K562 (cell line): ENCODE measurements around the gene C10orf105. TPM values are rescaled to one million over a fixed set of nuclear protein-coding genes. Genes with fewer than 3 reads are reported as not detected.

Experiments
- ATF4 ChIP-seq: fragments of 450-650 bp; formaldehyde crosslinking; IDR thresholded peaks from 2 replicates; pipeline ENCODE4 v1.4.0; 2022; ENCODE audit warnings: mild to moderate bottlenecking, moderate library complexity
- BRCA1 ChIP-seq, 2 experiments: fragments of 450-650 bp in 1 of 2; sonication (generic) in 1 of 2; formaldehyde crosslinking in 1 of 2; IDR thresholded peaks; 2 replicates each; pipeline versions ENCODE4 v1.5.0 to v1.6.1; 2017 to 2020; ENCODE audit warnings: mild to moderate bottlenecking in 1 of 2, missing genetic modification reagents in 1 of 2
- CREB3L1 ChIP-seq: fragments of 450-650 bp; IDR thresholded peaks from 2 replicates; pipeline ENCODE4 v1.6.1; 2014; ENCODE audit warnings: low read depth, mild to moderate bottlenecking, moderate library complexity, borderline replicate concordance
- CSDE1 ChIP-seq, 2 experiments: fragments of 450-650 bp; IDR thresholded peaks; 2 replicates each; pipeline ENCODE4 v1.6.1; 2016; ENCODE audit warnings: mild to moderate bottlenecking in 1 of 2
- E4F1 ChIP-seq: fragments of 250-450 bp; sonication (Bioruptor Pico); IDR thresholded peaks from 2 replicates; pipeline ENCODE4 v1.5.0; 2021; ENCODE audit warnings: mild to moderate bottlenecking, borderline replicate concordance
- KDM5B ChIP-seq: fragments of 200-600 bp; sonication (generic); IDR thresholded peaks from 2 replicates; pipeline ENCODE4 v1.6.1; 2012; ENCODE audit warnings: low read depth, mild to moderate bottlenecking, moderate library complexity, low read length, control low read depth, inconsistent platforms; ENCODE audit not compliant: insufficient replicate concordance
- MAX ChIP-seq: sonication (generic); formaldehyde crosslinking; IDR thresholded peaks from 2 replicates; pipeline ENCODE4 v1.9.0; 2022; ENCODE audit warnings: mild to moderate bottlenecking, missing genetic modification reagents
- MCM3 ChIP-seq: fragments of 450-650 bp; IDR thresholded peaks from 2 replicates; pipeline ENCODE4 v1.6.1; 2016
- MCM5 ChIP-seq: fragments of 450-650 bp; IDR thresholded peaks from 2 replicates; pipeline ENCODE4 v1.6.1; 2016; ENCODE audit warnings: low read depth
- NR2C1 ChIP-seq, 2 experiments: fragments of 450-650 bp; IDR thresholded peaks; 2 replicates each; pipeline ENCODE4 v1.6.1; 2017; ENCODE audit warnings: mild to moderate bottlenecking in 2 of 2, antibody characterized with exemption in 1 of 2, inconsistent platforms in 1 of 2, missing compliant biosample characterization in 1 of 2, missing genetic modification characterization in 1 of 2
- PTRF ChIP-seq: fragments of 450-650 bp; IDR thresholded peaks from 2 replicates; pipeline ENCODE4 v1.6.1; 2016; ENCODE audit warnings: mild to moderate bottlenecking, missing genetic modification characterization, missing compliant biosample characterization
- SRSF1 ChIP-seq: fragments of 200-400 bp; formaldehyde crosslinking; IDR thresholded peaks from 2 replicates; pipeline ENCODE4 v1.6.1; 2017; ENCODE audit warnings: mild to moderate bottlenecking, low read depth, low read length, moderate library complexity
- ZBTB1 ChIP-seq: sonication (generic); formaldehyde crosslinking; IDR thresholded peaks from 2 replicates; pipeline ENCODE4 v1.8.1; 2023; ENCODE audit warnings: missing genetic modification reagents, low read depth, mild to moderate bottlenecking, borderline replicate concordance
- ZNF277 ChIP-seq: fragments of 250-450 bp; sonication (Bioruptor Pico); IDR thresholded peaks from 2 replicates; pipeline ENCODE4 v1.8.0; 2022; ENCODE audit warnings: inconsistent platforms, mild to moderate bottlenecking, moderate library complexity, borderline replicate concordance
- ZNF398 ChIP-seq: fragments of 250-450 bp; sonication (Bioruptor Pico); IDR thresholded peaks from 2 replicates; pipeline ENCODE4 v1.8.0; 2021; ENCODE audit warnings: moderate library complexity, mild to moderate bottlenecking, inconsistent platforms
- ZNF511 ChIP-seq: sonication (generic); formaldehyde crosslinking; IDR thresholded peaks from 2 replicates; pipeline ENCODE4 v1.8.0; 2022; ENCODE audit warnings: mild to moderate bottlenecking, missing genetic modification reagents
- ZNF76 ChIP-seq: fragments of 250-450 bp; sonication (Bioruptor Pico); IDR thresholded peaks from 2 replicates; pipeline ENCODE4 v1.4.0; 2020; ENCODE audit warnings: mild to moderate bottlenecking, moderate library complexity, borderline replicate concordance
- polyA plus RNA-seq, 8 experiments: library from polyadenylated mRNA; depleted of rRNA in 4 of 8; stranded (reverse) in 5 of 8; unstranded in 3 of 8; fragments of >200 nt; fragmentation: Nextera tagmentation in 2 of 8; fragmentation: Illumina TruSeq in 1 of 8; extraction: Ambion mirVana in 2 of 8; extraction: Trizol in 1 of 8; gene quantifications; 2 replicates each; pipeline versions ENCODE4 v1.2.1 to v1.2.3, GENCODE V29; 2011 to 2014; ENCODE audit warnings: inconsistent platforms in 1 of 8, missing spikeins in 1 of 8
- total RNA-seq, 7 experiments: library from RNA; depleted of rRNA in 6 of 7; stranded (reverse); fragments of >200 nt in 6 of 7; fragmentation: Illumina TruSeq in 2 of 7; extraction: Trizol in 2 of 7; gene quantifications; 2 replicates each; pipeline versions ENCODE4 v1.2.1 to v1.2.3, GENCODE V29; 2011 to 2021; ENCODE audit warnings: low replicate concordance in 1 of 7

The C10orf105 gene
- total and polyA plus RNA-seq, 9 of the 15 experiments (the other 6 are each of a cell fraction or from before 2014, with no cell fraction given) = 0.03 to 0.25 (median 0.04) TPM; not detected in 3

- TF ChIP-seq KDM5B = no peak
- TF ChIP-seq NR2C1 (IDR thresholded peaks at IDR 0.05) = peak; percentile 57; the same call in 1 of the 2 replicates
- TF ChIP-seq NR2C1 (tag; IDR thresholded peaks at IDR 0.05) = peak; percentile 73
- no peak for TF ChIP-seq ZNF398
- TF ChIP-seq BRCA1 (IDR thresholded peaks at IDR 0.05) = no peak
- no peak for TF ChIP-seq BRCA1 (CRISPR knock-in tag; IDR thresholded peaks at IDR 0.05)
- TF ChIP-seq MCM5 = no peak
- no peak for TF ChIP-seq PTRF
- peak; percentile 32; the same call in 1 of the 2 replicates for TF ChIP-seq ZNF76 (CRISPR knock-in tag)
- peak; percentile 42; the same call in 1 of the 2 replicates for TF ChIP-seq ATF4 (CRISPR knock-in tag)
- TF ChIP-seq E4F1 (CRISPR knock-in tag) = no peak
- TF ChIP-seq MCM3 = no peak
- no peak for TF ChIP-seq ZBTB1 (CRISPR knock-in tag)
- no peak for TF ChIP-seq ZNF277
- no peak for TF ChIP-seq ZNF511
- TF ChIP-seq CSDE1 (IDR thresholded peaks at IDR 0.05) = no peak
- TF ChIP-seq CREB3L1 = peak; percentile 81; the same call in 1 of the 2 replicates
- no peak for TF ChIP-seq SRSF1
- peak; percentile 84 for TF ChIP-seq MAX (CRISPR knock-in tag)
Observed at GRCh38 chr10:71746344-71747037, 26.9 kb upstream of the C10orf105 start (continued).
